HepG2 (cell line): ENCODE results near the gene PAN3. TPM values are rescaled to one million over a fixed set of nuclear protein-coding genes. Genes with fewer than 3 reads are reported as not detected.

Experiments
- HNRNPUL1 ChIP-seq: fragments of 200-400 bp; formaldehyde crosslinking; IDR thresholded peaks from 2 replicates; pipeline ENCODE4 v1.6.1; 2017; ENCODE audit warnings: low read depth, mild to moderate bottlenecking, low read length, moderate library complexity
- HOXA3 ChIP-seq: sonication (generic); formaldehyde crosslinking; IDR thresholded peaks from 2 replicates; pipeline ENCODE4 v1.5.0; 2020; ENCODE audit warnings: missing genetic modification reagents
- NFAT5 ChIP-seq: sonication (generic); formaldehyde crosslinking; IDR thresholded peaks from 2 replicates; pipeline ENCODE4 v1.4.0; 2020; ENCODE audit warnings: missing genetic modification reagents
- POGK ChIP-seq: sonication (generic); formaldehyde crosslinking; conservative IDR thresholded peaks from 2 replicates; pipeline ENCODE4 v1.8.0; 2022; ENCODE audit warnings: mild to moderate bottlenecking, moderate library complexity, missing genetic modification reagents
- RBM39 ChIP-seq: fragments of 200-400 bp; formaldehyde crosslinking; IDR thresholded peaks from one replicate; pipeline ENCODE4 v1.6.1; 2018; ENCODE audit warnings: antibody characterized with exemption, mild to moderate bottlenecking, low read depth, low read length; ENCODE audit not compliant: poor library complexity, severe bottlenecking
- SP2 ChIP-seq: sonication (generic); formaldehyde crosslinking; IDR thresholded peaks from 2 replicates; pipeline ENCODE4 v1.5.1; 2020; ENCODE audit warnings: mild to moderate bottlenecking, missing genetic modification reagents
- ZNF225 ChIP-seq: sonication (generic); formaldehyde crosslinking; IDR thresholded peaks from 2 replicates; pipeline ENCODE4 v1.4.0; 2020; ENCODE audit warnings: mild to moderate bottlenecking, missing genetic modification reagents
- ZNF337 ChIP-seq: sonication (generic); formaldehyde crosslinking; IDR thresholded peaks from 2 replicates; pipeline ENCODE4 v1.5.1; 2020; ENCODE audit warnings: missing genetic modification reagents, low read depth, mild to moderate bottlenecking, borderline replicate concordance
- ZNF367 ChIP-seq: sonication (generic); formaldehyde crosslinking; IDR thresholded peaks from 2 replicates; pipeline ENCODE4 v1.4.0; 2020; ENCODE audit warnings: missing genetic modification reagents, borderline replicate concordance
- ZNF678 ChIP-seq: sonication (generic); formaldehyde crosslinking; IDR thresholded peaks from 2 replicates; pipeline ENCODE4 v1.4.0; 2020; ENCODE audit warnings: mild to moderate bottlenecking, missing genetic modification reagents
- ZNF704 ChIP-seq: sonication (generic); formaldehyde crosslinking; IDR thresholded peaks from 2 replicates; pipeline ENCODE4 v1.8.1; 2023; ENCODE audit warnings: mild to moderate bottlenecking, inconsistent platforms, moderate library complexity, missing genetic modification reagents, borderline replicate concordance
- ZNF720 ChIP-seq: sonication (generic); formaldehyde crosslinking; IDR thresholded peaks from 2 replicates; pipeline ENCODE4 v1.4.0; 2020; ENCODE audit warnings: missing genetic modification reagents
- ZNF724P ChIP-seq: sonication (generic); formaldehyde crosslinking; IDR thresholded peaks from 2 replicates; pipeline ENCODE4 v1.8.0; 2022; ENCODE audit warnings: missing genetic modification reagents, borderline replicate concordance
- ZNF746 ChIP-seq: sonication (generic); formaldehyde crosslinking; IDR thresholded peaks from 2 replicates; pipeline ENCODE4 v1.8.0; 2022; ENCODE audit warnings: mild to moderate bottlenecking, missing genetic modification reagents
- polyA plus RNA-seq, 8 experiments: library from polyadenylated mRNA; depleted of rRNA in 3 of 8; stranded (reverse) in 7 of 8; unstranded in 1 of 8; fragments of >200 nt; fragmentation: Illumina TruSeq in 4 of 8; extraction: Trizol in 4 of 8; gene quantifications; 2 replicates each; pipeline versions ENCODE4 v1.2.1 to v1.2.3, GENCODE V29; 2011 to 2016; ENCODE audit warnings: low read depth in 4 of 8, missing spikeins in 1 of 8, mixed read lengths in 1 of 8; ENCODE audit not compliant: insufficient read depth in 1 of 8
- total RNA-seq, 5 experiments: library from RNA; depleted of rRNA; stranded (reverse); fragments of >200 nt; fragmentation: Illumina TruSeq; extraction: Trizol; gene quantifications; 2 replicates each; pipeline ENCODE4 v1.2.3, GENCODE V29; 2016; ENCODE audit warnings: low read depth in 1 of 5
- TF ChIP-seq, protein P1 (sequence below): fragments of 450-650 bp; IDR thresholded peaks from 2 replicates; pipeline ENCODE4 v1.6.1; 2017; ENCODE audit warnings: mild to moderate bottlenecking
- TF ChIP-seq, protein P2 (sequence below): sonication (generic); formaldehyde crosslinking; IDR thresholded peaks from 2 replicates; pipeline ENCODE4 v1.4.0; 2020; ENCODE audit warnings: mild to moderate bottlenecking, missing genetic modification reagents

The PAN3 gene
- total and polyA plus RNA-seq, 2 of the 13 experiments (the other 11 are each of a cell fraction or from before 2014, with no cell fraction given) = 9.7 to 10.6 TPM

DNA sequence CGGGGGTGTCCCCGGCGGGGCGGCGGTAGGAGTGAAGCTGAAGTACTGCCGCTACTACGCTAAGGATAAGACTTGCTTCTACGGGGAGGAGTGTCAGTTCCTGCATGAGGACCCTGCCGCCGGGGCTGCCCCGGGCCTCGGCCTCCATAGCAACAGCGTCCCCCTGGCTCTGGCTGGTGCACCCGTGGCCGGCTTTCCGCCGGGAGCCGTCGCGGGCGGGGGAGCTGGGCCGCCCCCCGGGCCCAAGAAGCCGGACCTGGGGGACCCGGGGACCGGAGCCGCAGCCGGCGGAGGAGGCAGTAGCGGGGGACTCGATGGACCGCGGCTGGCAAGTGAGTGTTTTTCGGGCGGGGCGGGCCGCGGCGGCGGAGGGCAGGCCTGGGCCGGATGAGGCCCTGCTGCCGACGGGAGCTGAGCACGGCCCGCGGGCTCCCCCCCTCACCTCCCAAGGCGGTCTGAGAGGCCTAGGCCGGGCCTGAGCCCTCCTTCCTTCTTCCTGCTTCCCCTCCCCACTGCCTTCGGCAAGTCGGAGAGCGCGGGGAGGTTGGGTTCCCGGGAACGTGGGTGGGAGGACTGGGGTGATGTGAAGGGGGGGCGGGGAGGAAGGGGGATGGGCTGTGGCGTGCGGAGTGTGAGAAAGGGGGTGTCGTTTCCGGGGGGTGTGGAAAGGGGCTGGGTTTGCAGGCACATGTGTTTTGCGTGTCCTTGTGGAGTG, 568 bp downstream of the PAN3 start (continued):
- TF ChIP-seq, protein P1, sequence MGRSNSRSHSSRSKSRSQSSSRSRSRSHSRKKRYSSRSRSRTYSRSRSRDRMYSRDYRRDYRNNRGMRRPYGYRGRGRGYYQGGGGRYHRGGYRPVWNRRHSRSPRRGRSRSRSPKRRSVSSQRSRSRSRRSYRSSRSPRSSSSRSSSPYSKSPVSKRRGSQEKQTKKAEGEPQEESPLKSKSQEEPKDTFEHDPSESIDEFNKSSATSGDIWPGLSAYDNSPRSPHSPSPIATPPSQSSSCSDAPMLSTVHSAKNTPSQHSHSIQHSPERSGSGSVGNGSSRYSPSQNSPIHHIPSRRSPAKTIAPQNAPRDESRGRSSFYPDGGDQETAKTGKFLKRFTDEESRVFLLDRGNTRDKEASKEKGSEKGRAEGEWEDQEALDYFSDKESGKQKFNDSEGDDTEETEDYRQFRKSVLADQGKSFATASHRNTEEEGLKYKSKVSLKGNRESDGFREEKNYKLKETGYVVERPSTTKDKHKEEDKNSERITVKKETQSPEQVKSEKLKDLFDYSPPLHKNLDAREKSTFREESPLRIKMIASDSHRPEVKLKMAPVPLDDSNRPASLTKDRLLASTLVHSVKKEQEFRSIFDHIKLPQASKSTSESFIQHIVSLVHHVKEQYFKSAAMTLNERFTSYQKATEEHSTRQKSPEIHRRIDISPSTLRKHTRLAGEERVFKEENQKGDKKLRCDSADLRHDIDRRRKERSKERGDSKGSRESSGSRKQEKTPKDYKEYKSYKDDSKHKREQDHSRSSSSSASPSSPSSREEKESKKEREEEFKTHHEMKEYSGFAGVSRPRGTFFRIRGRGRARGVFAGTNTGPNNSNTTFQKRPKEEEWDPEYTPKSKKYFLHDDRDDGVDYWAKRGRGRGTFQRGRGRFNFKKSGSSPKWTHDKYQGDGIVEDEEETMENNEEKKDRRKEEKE = no peak
- TF ChIP-seq POGK (CRISPR knock-in tag) = no peak; the same call in 1 of the 2 replicates
- TF ChIP-seq ZNF724P (CRISPR knock-in tag) = no peak
- no peak for TF ChIP-seq ZNF704 (CRISPR knock-in tag)
- TF ChIP-seq ZNF225 (CRISPR knock-in tag) = no peak
- TF ChIP-seq ZNF367 = no peak
- no peak for TF ChIP-seq NFAT5 (CRISPR knock-in tag)
- no peak for TF ChIP-seq ZNF720 (CRISPR knock-in tag)
- peak; percentile 58; the same call in 1 of the 2 replicates for TF ChIP-seq ZNF678 (CRISPR knock-in tag)
- TF ChIP-seq HOXA3 (CRISPR knock-in tag) = no peak; the same call in 1 of the 2 replicates
- TF ChIP-seq ZNF746 (CRISPR knock-in tag) = peak; percentile 51; the same call in 1 of the 2 replicates
- no peak for TF ChIP-seq HNRNPUL1
- TF ChIP-seq SP2 = no peak
- TF ChIP-seq, protein P2, sequence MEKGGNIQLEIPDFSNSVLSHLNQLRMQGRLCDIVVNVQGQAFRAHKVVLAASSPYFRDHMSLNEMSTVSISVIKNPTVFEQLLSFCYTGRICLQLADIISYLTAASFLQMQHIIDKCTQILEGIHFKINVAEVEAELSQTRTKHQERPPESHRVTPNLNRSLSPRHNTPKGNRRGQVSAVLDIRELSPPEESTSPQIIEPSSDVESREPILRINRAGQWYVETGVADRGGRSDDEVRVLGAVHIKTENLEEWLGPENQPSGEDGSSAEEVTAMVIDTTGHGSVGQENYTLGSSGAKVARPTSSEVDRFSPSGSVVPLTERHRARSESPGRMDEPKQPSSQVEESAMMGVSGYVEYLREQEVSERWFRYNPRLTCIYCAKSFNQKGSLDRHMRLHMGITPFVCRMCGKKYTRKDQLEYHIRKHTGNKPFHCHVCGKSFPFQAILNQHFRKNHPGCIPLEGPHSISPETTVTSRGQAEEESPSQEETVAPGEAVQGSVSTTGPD = no peak
- peak; percentile 16 for TF ChIP-seq RBM39
- TF ChIP-seq ZNF337 (CRISPR knock-in tag) = no peak
